Tibial nerve (tissue), 4 donors: ENCODE data around the gene FRMD4B.

Source experiments
- EP300 ChIP-seq, 2 donors: sonication (generic); formaldehyde crosslinking; IDR thresholded peaks; one replicate each; pipeline ENCODE4 v1.6.1; 2017; ENCODE audit warnings: antibody characterized with exemption in 2 of 2, mild to moderate bottlenecking in 1 of 2
- POLR2A ChIP-seq, 2 donors: fragments of 450-650 bp; IDR thresholded peaks; one replicate each; pipeline ENCODE4 v1.6.1; 2017; ENCODE audit warnings: antibody characterized with exemption in 2 of 2, mild to moderate bottlenecking in 2 of 2, moderate library complexity in 2 of 2
- TF ChIP-seq, protein P1 (sequence below), 5 experiments: fragments of 200-600 bp in 3 of 5; fragments of 450-650 bp in 2 of 5; sonication (generic) in 3 of 5; IDR thresholded peaks; one replicate each; pipeline ENCODE4 v1.5.1; 2016 to 2019; ENCODE audit warnings: antibody characterized with exemption in 5 of 5, mild to moderate bottlenecking in 3 of 5, moderate library complexity in 2 of 5

DNA sequence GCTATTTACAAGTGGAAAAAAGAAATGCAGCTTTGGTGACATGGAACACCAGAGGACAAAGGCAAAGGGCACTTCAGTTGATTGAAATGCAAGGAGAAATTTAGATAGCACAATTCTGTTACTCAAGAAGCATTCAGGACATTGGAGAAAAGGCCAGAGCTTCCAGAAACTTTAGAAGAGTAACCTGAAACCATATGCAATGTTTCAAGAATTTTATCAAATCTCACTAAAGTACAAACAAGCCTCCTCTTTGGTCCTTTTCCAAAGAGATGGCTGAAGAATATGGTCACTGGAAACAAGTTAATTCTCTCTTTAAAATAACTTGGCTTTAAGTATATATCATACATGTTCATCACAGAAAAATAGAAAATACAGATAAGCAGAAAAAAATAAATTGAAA lies 248.9 kb downstream of the FRMD4B start:
- TF ChIP-seq, protein P1, sequence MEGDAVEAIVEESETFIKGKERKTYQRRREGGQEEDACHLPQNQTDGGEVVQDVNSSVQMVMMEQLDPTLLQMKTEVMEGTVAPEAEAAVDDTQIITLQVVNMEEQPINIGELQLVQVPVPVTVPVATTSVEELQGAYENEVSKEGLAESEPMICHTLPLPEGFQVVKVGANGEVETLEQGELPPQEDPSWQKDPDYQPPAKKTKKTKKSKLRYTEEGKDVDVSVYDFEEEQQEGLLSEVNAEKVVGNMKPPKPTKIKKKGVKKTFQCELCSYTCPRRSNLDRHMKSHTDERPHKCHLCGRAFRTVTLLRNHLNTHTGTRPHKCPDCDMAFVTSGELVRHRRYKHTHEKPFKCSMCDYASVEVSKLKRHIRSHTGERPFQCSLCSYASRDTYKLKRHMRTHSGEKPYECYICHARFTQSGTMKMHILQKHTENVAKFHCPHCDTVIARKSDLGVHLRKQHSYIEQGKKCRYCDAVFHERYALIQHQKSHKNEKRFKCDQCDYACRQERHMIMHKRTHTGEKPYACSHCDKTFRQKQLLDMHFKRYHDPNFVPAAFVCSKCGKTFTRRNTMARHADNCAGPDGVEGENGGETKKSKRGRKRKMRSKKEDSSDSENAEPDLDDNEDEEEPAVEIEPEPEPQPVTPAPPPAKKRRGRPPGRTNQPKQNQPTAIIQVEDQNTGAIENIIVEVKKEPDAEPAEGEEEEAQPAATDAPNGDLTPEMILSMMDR (IDR thresholded peaks at IDR 0.05), result no peak
- TF ChIP-seq POLR2A (IDR thresholded peaks at IDR 0.05), result no peak
- no peak for TF ChIP-seq EP300 (IDR thresholded peaks at IDR 0.05)
